OCI-LY1 (cell line): ENCODE results near the gene PDCD1.

Experiments used
- CTCF ChIP-seq: fragments of 200-600 bp; sonication (generic), shearing (Covaris generic); IDR thresholded peaks from 2 replicates; pipeline ENCODE4 v1.5.1; 2017; ENCODE audit warnings: mild to moderate bottlenecking, antibody characterized with exemption, low read length, moderate library complexity, mixed read lengths
- EZH2 ChIP-seq: fragments of 200-600 bp; sonication (generic), shearing (Covaris generic); IDR thresholded peaks from 2 replicates; pipeline ENCODE4 v1.8.0; 2017; ENCODE audit warnings: borderline replicate concordance, mixed run types, mild to moderate bottlenecking, antibody characterized with exemption, low read length, moderate library complexity, mixed read lengths

GRCh38 chr2:241850544-241851324 is 8.0 kb downstream of the PDCD1 start:
- TF ChIP-seq CTCF (no peak), EZH2 (no peak)
